Spleen (tissue), 7 donors: ENCODE results near the gene RABGGTA.

Experiments used
- CTCF ChIP-seq, 11 experiments: fragments of 200-600 bp in 7 of 11; fragments of 450-650 bp in 4 of 11; sonication (generic) in 4 of 11; IDR thresholded peaks in 8 of 11; conservative IDR thresholded peaks in 3 of 11; 1 replicate in 7 of 11; 2 replicates in 4 of 11; pipeline versions ENCODE4 v1.4.0 to v1.8.0; 2016 to 2021; ENCODE audit warnings: antibody characterized with exemption in 11 of 11, inconsistent platforms in 4 of 11, mild to moderate bottlenecking in 1 of 11
- POLR2A ChIP-seq, 3 donors: fragments of 450-650 bp; IDR thresholded peaks; one replicate each; pipeline ENCODE4 v1.5.1; 2017; ENCODE audit warnings: antibody characterized with exemption in 3 of 3, mild to moderate bottlenecking in 1 of 3
- donor health status: DM: no; HTN: no; CAD: no; lungs with moderate emphysema.
- donor health status: DM: no; HTN: no; CAD: no.
- donor health status: DM: no; HTN: no; CAD: no.

- TF ChIP-seq CTCF (IDR thresholded peaks at IDR 0.05 in 8 of 11, conservative IDR thresholded peaks at IDR 0.05 in 3 of 11) (no peak), POLR2A (IDR thresholded peaks at IDR 0.05) (no peak)
Observed at GRCh38 chr14:24247422-24247821, 24.0 kb downstream of the RABGGTA start.
